Choroid plexus epithelial cell (primary cell): Measurements from ENCODE around the gene UVRAG.
A peak's percentile ranks its signal among the peaks of the same experiment; 100 is the strongest.

Source experiments
- DNase-seq: peaks from one replicate; pipeline ENCODE4 v3.0.0-alpha.2; 2010; ENCODE audit warnings: low read depth
- H3K4me3 ChIP-seq: 2 replicates; pipeline ENCODE4 v1.5.1; 2011; ENCODE audit warnings: low read depth, mild to moderate bottlenecking, control low read depth, low read length, moderate library complexity
- TF ChIP-seq, protein P1 (sequence below): conservative IDR thresholded peaks from 2 replicates; pipeline ENCODE4 v1.5.1; 2011; ENCODE audit warnings: low read depth, mild to moderate bottlenecking, control low read depth, inconsistent platforms, low read length, moderate library complexity

The UVRAG gene

DNA sequence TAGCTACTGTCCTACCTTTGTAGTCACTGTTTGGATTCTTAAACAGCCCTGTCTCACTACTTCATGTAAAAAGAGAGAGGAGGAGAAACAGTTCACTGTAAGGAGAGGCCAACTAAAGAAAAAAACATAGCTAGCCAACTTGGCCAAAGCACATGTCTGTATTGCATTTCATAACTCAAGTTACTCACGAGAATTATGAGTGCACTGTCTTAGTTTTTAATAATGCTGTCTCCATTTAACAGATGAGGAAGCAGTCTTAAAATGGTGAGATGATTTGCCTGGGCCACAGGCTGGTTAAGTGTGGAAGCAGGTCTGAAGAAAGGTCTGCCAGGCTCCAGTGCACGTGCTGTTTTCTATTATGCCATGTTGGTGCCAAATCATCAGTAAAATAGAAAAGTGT, 104.5 kb downstream of the UVRAG start:
- TF ChIP-seq, protein P1, sequence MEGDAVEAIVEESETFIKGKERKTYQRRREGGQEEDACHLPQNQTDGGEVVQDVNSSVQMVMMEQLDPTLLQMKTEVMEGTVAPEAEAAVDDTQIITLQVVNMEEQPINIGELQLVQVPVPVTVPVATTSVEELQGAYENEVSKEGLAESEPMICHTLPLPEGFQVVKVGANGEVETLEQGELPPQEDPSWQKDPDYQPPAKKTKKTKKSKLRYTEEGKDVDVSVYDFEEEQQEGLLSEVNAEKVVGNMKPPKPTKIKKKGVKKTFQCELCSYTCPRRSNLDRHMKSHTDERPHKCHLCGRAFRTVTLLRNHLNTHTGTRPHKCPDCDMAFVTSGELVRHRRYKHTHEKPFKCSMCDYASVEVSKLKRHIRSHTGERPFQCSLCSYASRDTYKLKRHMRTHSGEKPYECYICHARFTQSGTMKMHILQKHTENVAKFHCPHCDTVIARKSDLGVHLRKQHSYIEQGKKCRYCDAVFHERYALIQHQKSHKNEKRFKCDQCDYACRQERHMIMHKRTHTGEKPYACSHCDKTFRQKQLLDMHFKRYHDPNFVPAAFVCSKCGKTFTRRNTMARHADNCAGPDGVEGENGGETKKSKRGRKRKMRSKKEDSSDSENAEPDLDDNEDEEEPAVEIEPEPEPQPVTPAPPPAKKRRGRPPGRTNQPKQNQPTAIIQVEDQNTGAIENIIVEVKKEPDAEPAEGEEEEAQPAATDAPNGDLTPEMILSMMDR, result no peak
- peak; percentile 51 for DNase-seq
- no peak overlapping the region for H3K4me3 ChIP-seq

DNA sequence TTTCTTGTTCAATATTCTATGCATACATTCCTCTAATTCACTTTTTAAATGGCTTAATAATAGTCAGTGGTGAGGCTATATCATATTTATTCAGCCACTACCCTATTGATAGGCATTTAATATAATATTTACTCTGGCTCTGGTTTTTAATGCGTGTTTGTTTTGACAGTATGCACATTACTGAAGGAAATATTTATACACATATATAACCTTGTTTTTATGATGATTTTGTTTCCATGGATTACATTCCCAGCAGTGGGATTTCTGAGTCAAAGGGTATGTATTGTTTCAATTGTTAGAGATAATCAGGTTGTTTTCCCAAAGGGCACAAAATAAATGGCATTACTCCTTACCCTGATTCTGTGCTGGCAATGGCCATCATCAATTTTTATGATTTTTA, 105.8 kb downstream of the UVRAG start:
- no peak overlapping the region for H3K4me3 ChIP-seq
- TF ChIP-seq, protein P1, result no peak

DNA sequence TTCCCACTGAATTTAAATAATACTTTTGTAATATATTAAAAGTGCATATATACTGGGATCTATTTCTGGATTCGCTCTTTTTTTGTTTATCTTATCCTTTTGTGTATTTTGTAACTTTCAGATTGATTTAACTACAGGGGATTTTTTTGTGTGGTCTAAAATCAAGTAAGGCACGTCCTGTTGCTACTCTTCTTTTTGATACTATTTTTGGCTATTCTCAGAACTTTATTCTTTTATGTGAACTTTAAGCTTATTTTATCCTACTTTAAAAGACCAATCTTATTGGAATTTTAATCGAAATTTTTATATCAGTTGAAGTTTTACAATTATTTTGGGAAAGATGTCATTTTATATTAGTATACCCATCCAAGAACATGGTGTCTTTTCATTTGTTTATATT, 106.8 kb downstream of the UVRAG start:
- H3K4me3 ChIP-seq, result no peak overlapping the region
- TF ChIP-seq, protein P1, result no peak
- no peak for DNase-seq

More for the DNA sequence above, 105.8 kb downstream of the UVRAG start:
- DNase-seq, result no peak

DNA sequence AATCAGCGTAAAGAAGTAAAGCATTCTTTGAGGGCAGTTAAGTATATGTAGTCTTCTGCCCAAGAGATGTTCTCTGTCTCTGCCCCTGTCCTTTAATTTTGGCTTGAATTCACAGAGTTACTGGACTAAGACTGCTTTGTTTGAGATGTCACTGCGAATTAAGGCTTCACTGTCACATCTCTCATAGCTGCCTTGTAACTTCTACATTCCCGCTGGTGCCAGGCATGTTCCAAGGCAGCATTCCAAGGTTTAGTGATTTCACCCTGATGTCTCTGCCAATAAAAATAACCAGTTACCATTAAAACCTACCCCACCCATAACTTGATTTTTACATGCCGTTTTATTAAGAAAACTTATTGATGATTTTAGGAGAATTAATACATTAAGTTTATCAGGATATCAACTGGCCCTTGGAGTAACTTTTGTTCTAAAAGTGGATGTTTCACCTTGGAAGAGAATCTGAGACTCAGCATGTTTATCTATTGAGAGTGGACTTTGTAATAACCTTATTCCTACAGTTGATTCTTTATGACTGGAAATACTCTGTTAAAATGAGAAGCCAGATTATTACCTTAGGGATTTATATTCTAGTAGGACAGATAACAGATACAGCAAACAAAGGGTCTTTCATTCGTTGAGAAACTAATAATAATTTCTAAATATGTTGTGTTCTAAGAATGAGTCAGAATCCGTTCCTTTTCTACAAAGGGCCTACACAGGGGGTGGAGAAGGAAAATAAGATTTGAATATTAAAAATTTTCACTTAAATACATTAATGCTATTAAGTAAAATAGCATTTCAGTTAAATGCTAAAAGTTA, 110.2 kb downstream of the UVRAG start:
- no peak for DNase-seq
- no peak overlapping the region for H3K4me3 ChIP-seq
- TF ChIP-seq, protein P1, result no peak

DNA sequence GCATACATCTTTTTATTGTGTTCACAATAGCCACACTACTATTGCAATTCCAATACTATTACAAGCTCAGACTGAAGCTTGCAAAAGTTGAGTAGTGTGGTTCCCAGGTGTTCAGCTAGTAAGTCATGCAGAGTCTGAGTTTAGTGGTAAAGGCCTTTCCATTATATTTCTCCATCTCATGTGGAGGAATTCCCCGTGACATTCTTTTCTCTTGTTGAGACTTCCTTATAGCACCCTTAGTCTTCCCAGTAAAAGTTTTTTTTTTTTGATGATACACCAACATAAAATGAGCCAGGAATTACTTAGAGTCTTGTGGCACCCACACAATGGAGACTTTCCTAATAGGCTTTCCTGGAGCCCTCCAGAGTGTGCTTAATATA, 110.8 kb downstream of the UVRAG start:
- no peak for DNase-seq
- TF ChIP-seq, protein P1, result no peak
- no peak overlapping the region for H3K4me3 ChIP-seq

DNA sequence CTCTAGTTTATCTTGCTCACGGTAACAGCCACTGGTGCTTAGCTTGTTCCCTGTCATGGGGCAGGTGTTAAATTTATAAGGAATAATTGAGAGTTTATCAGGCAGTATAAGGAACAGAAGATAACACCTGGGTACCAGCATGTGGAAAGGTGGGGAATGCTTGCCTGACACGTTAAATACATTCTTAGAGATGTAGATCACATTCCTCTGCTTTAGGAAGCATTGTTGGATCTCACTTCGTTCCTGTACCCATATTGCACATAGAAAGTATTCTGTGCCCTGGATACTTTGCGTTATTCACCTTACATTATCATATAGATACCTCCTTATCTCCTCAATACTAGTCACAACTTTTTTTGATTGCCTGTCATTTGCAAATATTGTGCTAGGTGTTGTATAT, 114.7 kb downstream of the UVRAG start:
- DNase-seq, result no peak
- H3K4me3 ChIP-seq, result no peak overlapping the region
- TF ChIP-seq, protein P1, result no peak

DNA sequence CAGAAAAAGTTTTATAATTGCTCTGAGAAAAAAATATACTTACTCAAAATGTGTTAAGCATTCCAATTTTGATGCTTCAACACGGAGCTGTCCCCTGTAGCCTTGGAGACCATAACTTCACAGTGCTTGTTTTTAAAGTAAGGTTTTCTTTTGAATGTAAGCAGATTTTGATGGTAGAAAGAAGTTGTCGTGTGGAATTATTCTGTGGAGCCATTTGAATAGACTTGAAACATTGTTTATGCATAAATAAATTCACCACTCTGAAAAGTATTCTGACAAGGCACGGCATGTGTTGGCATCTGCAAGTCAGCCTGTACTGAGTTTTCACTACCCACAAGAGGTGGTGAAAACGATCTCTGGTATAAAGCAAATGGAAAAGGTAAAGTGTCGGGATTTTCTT, 115.5 kb downstream of the UVRAG start:
- TF ChIP-seq, protein P1, result no peak
- DNase-seq, result no peak
- H3K4me3 ChIP-seq, result no peak overlapping the region
